SKM-1 (cell line): Measurements from ENCODE around the gene MRTFB.
A peak's percentile ranks its signal among the peaks of the same experiment; 100 is the strongest.
"Not testable (repeated sequence)": the region's sequence is repeated elsewhere in the genome, so short reads cannot be mapped to it uniquely, and the experiment has no call there.

Experiments
- DNase-seq: peaks from one replicate; lab custom pipeline; 2025; ENCODE audit not compliant: unreplicated experiment; lab: John Stamatoyannopoulos, UW

The MRTFB gene

DNA sequence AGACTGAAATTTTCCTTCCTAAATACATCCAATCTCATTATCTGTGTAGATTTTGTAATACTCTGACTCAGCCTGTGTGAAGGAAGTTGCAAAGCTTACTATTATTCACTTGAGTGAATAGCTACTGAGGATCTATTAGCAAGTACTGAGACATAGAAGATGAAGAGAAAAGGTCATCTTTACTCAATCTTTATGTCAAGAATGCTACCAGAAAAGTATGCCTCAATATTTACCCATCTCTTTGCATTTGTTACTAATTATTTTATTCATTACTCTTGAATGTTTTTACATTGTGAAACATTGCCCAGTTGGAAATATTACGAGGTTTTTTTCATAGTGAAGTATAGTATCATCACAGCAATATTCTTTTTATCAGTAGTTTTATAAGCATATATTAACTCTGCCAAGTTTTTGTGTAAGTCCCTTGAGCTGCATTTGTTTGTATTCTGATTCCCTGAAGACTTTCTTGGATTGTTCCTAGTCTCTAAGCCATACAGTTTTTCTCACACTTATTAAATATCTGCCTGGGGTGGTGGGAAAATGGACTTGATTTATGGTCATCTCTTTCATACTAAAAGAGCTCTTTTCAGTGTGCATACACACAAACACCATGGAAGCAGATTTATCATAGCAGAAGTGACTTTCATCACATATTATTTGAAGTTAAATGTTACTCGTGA is 110.4 kb downstream of the MRTFB start:
- peak; percentile 41 for DNase-seq

DNA sequence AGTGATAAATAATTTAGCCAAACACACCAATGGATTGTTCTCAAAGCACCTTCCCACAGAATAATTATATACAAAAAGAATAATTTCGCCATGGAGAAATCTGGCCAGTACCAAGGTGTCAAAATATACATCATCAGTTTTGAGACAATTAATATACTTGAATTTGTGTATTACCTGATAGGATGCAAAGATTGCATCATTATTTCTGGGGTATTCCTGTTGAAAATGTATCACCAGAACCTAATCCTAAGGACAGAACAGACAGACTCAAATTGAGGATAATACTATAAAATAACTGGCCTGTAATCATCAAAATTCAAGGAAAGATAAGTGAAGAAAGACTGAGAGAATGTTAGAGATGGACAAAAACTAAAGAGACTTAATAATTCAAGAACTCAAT is 111.9 kb downstream of the MRTFB start:
- DNase-seq: no peak

DNA sequence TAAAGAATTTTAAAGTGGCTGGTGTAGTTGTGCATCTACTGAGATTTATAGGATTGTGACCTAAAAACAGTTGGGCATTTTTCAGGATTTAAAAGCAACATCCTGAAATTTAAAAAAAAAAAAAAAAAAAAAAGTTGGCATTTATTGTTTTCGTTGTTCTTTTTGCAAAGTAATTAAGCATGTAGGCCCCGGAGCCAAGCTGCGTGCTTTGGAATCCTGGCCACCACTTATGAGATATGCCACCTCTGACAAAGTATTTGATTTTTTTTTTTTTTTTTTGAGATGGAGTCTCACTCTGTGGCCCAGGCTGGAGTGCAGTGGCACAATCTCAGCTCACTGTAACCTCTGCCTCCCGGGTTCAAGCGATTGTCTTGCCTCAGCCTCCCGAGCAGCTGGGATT is 112.8 kb downstream of the MRTFB start:
- DNase-seq: not testable (repeated sequence)

DNA sequence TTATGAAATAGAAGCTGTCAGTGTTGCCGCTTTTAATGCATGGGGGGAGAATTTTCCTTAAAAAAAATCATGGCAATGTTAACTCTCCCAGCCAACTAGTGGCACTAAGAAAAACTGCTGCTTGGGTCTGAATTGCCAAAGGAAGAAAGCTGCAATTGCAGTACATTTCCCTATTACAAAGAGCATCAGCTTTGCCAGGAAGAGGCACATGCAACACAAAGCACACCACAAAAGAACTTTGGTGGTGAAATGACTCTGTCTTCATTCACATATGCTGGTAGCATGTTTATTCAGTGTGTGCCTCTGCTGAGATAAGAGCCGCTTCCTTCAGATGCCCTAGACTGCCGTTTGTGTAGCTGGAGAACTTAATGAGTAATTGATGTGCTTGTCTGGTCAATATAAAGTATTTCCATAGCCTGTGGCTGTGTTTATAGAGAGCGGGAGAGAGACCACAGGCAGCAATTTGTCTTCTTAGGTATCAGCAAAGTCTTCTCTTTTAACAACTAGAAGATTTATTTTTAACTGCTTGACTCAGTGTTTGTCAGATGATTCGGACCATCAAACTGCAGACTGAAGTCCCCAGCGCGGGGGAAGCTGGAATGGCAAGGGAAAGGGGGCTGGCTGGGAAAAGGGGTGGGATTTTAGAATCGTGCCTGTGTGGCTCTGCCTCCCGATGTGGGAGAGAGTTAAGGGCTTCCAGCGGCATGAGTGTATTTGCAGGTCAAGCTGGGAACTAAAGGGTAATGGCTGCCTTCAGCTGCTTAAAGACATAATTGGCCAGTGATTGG is 115.1 kb downstream of the MRTFB start:
- no peak for DNase-seq

DNA sequence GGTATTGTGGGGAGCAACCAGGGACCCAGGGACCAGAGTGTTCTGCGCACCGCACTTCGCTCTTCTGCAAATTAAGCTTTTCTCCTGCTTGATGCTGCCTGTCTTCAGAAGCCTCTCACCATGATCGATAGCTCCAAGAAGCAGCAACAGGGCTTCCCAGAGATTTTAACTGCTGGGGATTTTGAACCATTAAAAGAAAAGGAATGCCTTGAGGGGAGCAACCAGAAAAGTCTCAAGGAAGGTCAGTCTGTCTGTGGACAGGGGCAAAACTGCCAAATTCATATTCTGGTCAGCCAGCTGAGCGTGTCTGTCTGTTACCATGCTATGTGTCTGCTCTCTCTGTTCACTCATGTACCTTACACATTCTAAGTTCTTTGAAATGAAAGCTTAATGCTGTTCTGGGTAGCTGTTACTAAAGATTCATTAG is 115.7 kb downstream of the MRTFB start:
- DNase-seq: no peak

DNA sequence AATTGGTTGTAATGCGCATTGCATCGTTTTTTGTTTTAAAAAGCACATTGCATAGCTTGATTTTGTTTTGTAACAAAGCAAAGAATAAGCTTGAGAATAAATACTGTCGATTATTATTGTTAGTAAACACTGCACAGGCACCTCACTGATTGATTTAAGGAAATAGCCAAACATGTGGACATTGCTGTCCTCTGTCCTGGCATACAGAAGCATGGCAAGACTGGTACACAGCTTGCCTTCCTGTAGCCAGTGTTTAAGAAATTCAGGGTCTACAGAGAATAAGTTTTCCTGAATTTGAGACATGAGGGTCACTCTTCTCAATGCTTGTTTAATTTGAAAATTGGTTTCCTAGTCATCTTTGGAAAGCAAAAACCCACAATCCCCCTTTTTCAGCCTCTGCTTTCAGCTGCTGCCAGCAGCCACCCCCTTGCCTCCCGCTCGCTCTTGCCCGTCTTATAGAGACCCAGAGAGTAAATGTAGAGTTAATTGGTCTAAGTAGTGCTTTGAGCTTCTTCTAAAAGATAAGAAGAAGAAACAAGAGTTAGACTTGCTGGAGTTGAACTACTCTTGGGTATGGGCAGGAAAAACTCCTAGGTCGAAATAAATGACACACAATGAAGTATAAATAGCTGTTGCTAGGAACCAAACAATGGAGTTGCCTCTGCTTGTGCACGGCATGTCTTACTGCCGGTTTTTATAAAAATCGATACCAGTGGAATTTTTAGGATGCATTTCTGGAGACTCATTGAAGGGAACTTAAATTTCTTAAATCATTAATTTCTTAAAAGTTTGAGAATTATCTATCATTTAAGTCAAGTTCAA is 116.6 kb downstream of the MRTFB start:
- DNase-seq: no peak

DNA sequence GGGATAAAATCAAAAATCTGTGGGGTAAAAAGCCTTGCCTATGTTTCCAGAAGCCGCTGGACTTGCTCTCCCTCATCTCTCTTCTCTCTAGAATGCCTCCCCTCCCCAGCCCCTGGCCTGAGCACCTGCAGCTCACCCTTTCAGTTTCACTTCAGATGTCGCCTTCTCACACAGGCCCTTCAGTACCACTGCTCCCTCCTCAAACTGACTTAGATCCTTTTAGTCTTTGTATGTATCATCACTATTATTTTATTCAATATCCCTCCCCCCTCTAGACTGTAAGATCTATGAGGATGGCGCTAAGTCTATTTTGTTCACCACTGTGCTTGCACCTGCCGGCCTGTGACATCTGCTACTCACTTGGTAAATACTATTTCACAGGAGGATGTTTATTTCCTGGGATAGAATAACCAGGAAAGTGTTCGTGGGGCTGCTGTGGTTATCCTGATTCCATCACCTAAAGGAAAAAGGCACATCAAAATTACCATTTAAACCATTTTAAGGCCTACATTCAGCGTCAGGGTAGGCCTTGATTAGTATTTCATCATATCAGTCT is 122.3 kb downstream of the MRTFB start:
- DNase-seq: no peak

DNA sequence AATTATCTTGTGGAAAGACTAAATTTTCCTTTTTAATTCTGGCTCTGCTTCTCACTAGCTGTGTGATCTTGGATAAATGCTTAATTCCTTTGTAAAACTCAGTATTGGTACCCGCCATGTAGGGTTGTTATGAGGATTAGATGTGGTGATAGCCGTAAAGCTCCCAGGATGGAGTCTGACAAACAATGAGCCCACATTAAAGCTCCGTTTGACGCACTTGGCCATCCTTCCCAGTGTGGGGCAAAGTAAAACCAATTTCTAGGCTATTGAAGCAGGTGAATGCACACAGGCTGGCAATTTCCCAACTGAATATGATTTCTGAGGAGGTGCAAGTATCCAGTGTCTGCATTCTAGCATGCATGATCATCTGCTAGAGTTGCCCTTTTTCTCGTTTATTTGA is 123.6 kb downstream of the MRTFB start:
- DNase-seq: no peak

DNA sequence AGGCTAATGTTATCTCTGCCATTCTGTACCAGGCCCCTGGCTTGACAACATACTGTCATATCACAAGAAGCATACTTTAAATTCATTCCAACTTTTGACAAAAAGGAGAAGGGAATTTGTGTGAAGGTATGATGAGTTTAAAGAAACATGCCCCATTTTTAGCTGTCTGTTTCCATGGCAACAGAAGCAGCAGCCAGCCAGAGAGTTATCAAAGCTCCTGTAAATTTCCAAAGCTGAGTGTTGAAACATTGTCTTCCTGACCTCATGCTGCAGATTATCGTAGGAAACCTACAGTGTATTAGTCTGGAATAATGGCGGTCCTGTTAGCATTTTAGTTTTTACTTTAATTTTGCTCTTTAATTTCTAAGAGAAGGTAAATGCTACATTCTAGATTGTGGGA is 124.9 kb downstream of the MRTFB start:
- DNase-seq: no peak

DNA sequence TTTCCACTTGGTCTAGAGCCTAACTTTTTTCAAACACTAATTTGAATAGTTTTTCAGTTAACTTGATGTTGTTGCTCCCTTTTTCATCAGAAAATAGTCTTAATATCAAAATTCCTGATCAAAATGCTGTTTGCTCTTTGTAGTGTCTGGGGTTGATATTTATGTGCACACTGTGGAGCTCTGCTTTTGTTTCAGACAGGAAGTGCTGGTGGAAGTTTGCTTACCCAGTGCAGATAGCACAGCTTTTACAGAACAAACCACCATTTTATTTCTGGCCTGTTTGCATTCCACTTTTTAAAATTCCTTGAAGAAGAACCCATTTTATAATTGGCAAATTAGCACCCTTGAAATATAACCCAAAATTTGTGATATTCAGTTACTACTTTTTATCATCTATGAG is 125.4 kb downstream of the MRTFB start:
- no peak for DNase-seq

DNA sequence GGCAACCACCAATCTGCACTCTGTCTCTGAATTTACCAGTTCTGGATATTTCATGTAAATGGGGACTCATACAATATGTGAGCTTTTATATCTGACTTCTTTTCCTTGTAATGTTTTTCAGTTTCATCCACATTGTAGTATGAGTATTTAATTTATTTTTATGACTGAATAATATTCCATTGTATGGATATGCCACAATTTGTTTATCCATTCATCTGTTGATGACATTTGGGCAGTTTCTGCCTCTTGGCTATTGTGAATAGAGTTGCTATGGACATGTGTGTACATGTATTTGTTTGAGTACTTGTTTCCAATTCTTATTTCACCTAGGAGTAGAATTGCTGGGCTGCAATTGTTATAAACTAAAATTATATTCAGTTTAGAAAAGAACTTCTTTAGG is 126.9 kb downstream of the MRTFB start:
- no peak for DNase-seq

DNA sequence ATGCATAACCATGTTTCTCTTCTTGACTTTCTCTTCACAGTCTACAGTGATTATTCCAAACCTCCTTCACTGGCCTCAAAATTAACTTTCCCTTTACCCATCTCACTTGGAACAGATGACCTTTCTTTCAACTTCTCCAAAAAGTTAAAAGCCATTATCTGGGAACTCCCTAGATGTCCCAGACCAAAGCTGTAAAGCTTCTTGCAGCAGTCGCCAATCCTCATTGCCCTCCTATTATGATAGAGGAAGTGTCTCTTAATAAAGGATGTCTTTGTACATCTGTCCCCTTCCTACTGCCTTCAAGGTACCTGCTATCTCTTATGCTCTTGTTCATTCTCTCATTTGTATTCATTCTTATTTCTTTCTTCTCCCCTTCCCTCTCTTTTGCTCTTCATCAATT is 127.5 kb downstream of the MRTFB start:
- DNase-seq: no peak

DNA sequence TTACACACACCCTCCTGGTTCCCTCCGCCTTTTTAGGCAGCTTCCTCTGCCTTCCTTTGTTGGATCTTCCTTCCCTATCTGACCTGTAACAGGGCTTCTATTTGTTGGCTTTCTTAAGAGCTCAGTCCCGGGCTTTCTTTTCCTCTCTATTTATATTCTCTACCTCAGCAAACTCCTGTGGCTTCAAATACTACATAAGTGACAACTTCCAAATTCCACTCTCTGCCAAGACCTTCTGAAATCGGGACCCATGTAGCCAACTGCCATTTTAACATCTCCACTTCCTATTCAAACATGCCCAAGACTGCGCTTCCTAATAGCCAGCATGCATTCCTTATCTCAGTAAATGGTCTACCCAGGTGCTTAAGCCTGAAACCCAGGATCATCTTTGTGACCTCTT is 128.1 kb downstream of the MRTFB start:
- no peak for DNase-seq

DNA sequence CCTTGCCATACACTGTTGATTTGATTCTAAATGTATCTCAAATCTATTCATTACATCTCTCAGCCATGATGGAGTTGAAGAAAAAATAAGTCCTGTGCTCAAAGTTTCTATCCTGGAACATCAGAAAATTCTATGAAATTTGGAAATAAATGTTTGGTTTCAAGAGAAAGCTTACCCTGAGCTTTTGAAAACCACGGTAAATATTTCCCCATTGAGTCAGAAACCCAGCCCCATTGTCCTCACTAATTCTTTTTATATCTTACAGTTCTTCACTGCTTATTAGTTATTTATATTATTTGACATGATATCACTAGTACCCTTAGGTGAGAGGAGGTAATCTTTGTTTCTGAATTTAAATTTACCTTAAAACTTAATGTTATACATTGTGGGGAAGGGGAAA is 128.5 kb downstream of the MRTFB start:
- no peak for DNase-seq

DNA sequence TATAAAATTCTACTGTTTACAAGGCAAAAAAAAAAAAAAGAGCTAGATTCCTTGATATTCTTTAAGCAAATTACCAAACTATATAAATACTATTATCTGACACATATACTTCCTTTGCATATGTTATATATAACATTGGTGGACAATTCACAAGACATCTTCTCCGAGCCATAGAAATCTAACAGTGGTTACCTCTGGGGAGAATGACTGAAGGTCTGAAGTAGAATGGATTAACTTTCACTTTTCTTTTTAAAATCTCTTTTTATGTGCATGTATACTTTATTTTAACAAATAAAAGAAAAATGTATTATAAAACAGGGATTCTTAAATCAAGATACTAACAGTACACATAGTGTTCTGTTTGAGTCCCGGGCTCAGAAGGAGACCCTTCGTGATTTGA is 131.0 kb downstream of the MRTFB start:
- no peak for DNase-seq

DNA sequence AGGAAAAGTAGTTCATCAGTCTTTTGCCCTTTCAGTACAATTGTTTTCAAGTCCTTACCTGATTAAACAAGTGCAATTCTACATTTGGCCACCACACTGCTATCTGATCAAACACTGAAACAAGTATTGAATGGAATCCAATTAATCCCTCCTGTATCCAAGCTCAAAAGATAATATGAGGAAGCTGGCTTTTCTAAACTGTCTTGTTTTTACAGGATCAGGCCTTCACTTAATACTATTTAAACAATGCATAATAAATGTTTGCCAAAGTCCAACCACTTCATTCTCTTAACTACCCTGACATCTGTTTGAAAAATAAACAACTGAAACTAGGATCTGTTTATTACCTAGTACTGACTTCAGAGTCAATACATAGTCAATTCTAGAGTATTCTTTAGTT is 131.6 kb downstream of the MRTFB start:
- no peak for DNase-seq

DNA sequence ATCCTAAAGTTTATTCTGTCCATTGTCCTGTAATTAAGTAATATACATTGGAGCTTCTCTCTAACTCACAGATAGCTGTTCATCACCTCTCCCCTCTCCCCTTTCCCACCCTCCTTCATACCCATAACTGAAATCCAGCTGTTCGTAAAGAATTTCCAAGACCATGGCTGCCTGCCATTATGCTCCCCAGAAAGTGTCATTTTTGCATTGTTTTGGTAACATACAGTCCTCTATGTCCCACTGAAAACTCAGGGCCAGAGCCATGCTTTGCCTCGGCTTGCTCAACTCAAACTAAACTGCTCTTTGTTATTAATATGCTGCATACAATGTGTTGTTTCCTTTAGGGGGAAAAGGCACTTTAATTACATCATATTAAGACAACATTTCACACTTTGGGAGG is 132.0 kb downstream of the MRTFB start:
- DNase-seq: no peak

DNA sequence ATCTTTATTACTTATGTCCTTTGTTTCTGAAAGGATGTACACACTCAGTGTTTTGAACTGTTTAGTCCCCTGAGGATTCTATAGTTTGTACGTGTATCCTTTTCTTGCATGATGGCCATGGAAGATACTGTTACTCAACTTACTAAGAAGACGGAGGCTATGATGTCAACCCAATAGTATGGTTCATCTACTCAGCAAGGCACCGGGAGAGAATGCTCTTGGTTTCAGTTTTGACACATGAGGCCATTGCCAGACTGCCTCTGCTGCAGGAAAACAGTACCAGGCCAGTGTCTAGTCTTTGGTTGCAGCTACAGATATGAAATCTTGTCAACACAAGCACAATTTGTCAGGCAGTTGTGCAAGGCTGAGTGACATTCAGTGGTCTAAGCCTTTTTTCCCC is 134.5 kb downstream of the MRTFB start:
- no peak for DNase-seq

DNA sequence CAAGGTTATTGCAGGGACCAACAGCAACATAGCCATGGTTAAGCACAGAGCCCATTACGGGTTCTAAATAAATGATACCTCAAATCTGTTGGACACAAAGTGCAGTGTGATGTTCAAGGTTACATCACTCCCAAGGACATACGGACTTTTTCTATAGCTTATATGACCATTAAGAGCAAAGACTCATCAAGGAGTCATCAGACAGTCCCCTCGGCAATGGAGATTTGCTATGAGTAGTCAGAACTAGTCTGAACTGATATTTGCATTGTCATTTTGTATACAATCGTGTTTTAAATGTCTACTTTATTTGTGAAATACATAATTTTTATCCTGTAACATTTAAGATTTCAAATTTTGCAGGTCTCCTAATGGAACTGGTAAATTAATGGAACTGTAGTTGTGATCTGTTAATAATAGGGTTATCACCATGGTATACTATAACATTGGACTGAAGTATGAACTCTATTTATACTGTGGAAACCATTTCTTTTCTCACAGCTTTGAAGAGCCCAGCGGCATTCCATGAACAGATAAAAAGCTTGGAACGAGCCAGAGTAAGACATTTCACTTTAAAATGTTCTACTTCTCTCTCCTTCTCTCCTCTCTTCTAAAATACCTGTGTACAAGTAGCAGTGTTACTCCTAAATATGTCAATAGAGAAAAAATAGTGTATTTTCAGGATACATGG is 140.9 kb downstream of the MRTFB start:
- DNase-seq: no peak

DNA sequence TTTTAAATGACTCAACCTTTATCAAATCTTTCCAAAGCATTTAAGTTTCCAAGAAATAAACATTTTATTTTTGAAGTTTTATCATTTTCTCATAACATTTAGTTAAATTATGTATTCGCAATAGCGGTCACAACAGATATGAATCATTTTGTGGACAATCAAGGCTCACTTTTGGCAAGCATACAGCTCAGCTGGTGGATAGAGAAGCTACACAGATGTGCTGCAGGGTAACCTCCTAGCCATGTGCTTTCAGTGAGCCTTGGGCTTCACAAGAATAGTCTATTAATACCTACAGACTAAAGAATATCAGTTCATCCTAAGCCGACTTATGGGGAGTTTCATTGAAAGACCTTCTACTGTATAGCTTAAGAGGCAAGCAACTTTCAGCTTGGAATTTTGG is 144.8 kb downstream of the MRTFB start:
- DNase-seq: no peak

DNA sequence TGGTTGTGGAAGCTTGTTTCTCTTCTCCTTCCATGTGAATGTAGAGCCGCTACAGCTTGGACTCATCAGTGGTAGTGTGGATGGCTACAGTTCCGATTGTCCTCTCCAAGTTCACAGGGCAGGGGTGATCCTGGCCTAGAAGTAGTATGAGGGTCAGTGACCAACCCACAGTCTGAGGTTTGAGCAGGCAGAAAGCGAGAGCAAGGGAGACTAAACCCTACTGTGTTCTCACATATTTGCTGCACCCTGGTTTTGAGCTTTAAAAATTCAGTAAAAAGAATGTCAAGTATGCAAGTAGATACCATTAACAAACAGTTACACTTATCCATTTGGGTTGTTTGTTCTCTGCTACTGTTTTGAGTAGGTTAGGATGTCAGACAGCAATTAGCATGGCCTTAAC is 148.9 kb downstream of the MRTFB start:
- no peak for DNase-seq
